HepG2 (cell line): Measurements from ENCODE around the gene RCBTB1. TPM values are rescaled to one million over a fixed set of nuclear protein-coding genes. Genes with fewer than 3 reads are reported as not detected.

Experiments
- CREB3 ChIP-seq: sonication (generic); formaldehyde crosslinking; IDR thresholded peaks from 2 replicates; pipeline ENCODE4 v1.5.0; 2020; ENCODE audit warnings: missing genetic modification reagents
- CREM ChIP-seq, 2 experiments: sonication (generic) in 1 of 2; formaldehyde crosslinking in 1 of 2; IDR thresholded peaks; 2 replicates each; pipeline versions ENCODE4 v1.4.0 to v1.6.1; 2016 to 2020; ENCODE audit warnings: antibody characterized with exemption in 1 of 2, mild to moderate bottlenecking in 1 of 2, missing genetic modification reagents in 1 of 2
- MTERF4 ChIP-seq: sonication (generic); formaldehyde crosslinking; IDR thresholded peaks from 2 replicates; pipeline ENCODE4 v1.8.0; 2023; ENCODE audit warnings: mild to moderate bottlenecking, missing genetic modification reagents
- MTF1 ChIP-seq: sonication (generic); formaldehyde crosslinking; IDR thresholded peaks from 2 replicates; pipeline ENCODE4 v1.5.0; 2020; ENCODE audit warnings: missing genetic modification reagents
- MXD3 ChIP-seq: IDR thresholded peaks from 2 replicates; pipeline ENCODE4 v1.6.1; 2016; ENCODE audit warnings: mild to moderate bottlenecking, missing biosample characterization, missing genetic modification reagents
- NFRKB ChIP-seq: fragments of 450-650 bp; IDR thresholded peaks from 2 replicates; pipeline ENCODE4 v1.6.1; 2017
- RXRB ChIP-seq: IDR thresholded peaks from 2 replicates; pipeline ENCODE4 v1.6.1; 2016; ENCODE audit warnings: borderline replicate concordance, missing genetic modification reagents, missing compliant biosample characterization
- SCMH1 ChIP-seq: sonication (generic); formaldehyde crosslinking; IDR thresholded peaks from 2 replicates; pipeline ENCODE4 v1.9.0; 2021; ENCODE audit warnings: missing genetic modification reagents, mild to moderate bottlenecking, borderline replicate concordance
- SMYD3 ChIP-seq: sonication (generic); formaldehyde crosslinking; IDR thresholded peaks from 2 replicates; pipeline ENCODE4 v1.8.1; 2023; ENCODE audit warnings: mild to moderate bottlenecking, missing genetic modification reagents
- ZBTB40 ChIP-seq, 2 experiments: fragments of 450-650 bp in 1 of 2; sonication (generic) in 1 of 2; formaldehyde crosslinking in 1 of 2; IDR thresholded peaks; 2 replicates each; pipeline versions ENCODE4 v1.6.1 to v1.8.0; 2016 to 2022; ENCODE audit warnings: antibody characterized with exemption in 1 of 2, mild to moderate bottlenecking in 1 of 2, missing genetic modification reagents in 1 of 2
- ZBTB7B ChIP-seq: sonication (generic); formaldehyde crosslinking; IDR thresholded peaks from 2 replicates; pipeline ENCODE4 v1.4.0; 2020; ENCODE audit warnings: missing genetic modification reagents
- ZNF264 ChIP-seq: sonication (generic); formaldehyde crosslinking; IDR thresholded peaks from 2 replicates; pipeline ENCODE4 v1.4.0; 2020; ENCODE audit warnings: missing genetic modification reagents
- ZNF280D ChIP-seq: sonication (generic); formaldehyde crosslinking; IDR thresholded peaks from 2 replicates; pipeline ENCODE4 v1.5.1; 2020; ENCODE audit warnings: mild to moderate bottlenecking, missing genetic modification reagents
- polyA plus RNA-seq, 8 experiments: library from polyadenylated mRNA; depleted of rRNA in 3 of 8; stranded (reverse) in 7 of 8; unstranded in 1 of 8; fragments of >200 nt; fragmentation: Illumina TruSeq in 4 of 8; extraction: Trizol in 4 of 8; gene quantifications; 2 replicates each; pipeline versions ENCODE4 v1.2.1 to v1.2.3, GENCODE V29; 2011 to 2016; ENCODE audit warnings: low read depth in 4 of 8, missing spikeins in 1 of 8, mixed read lengths in 1 of 8; ENCODE audit not compliant: insufficient read depth in 1 of 8
- total RNA-seq, 5 experiments: library from RNA; depleted of rRNA; stranded (reverse); fragments of >200 nt; fragmentation: Illumina TruSeq; extraction: Trizol; gene quantifications; 2 replicates each; pipeline ENCODE4 v1.2.3, GENCODE V29; 2016; ENCODE audit warnings: low read depth in 1 of 5

Gene RCBTB1
- total and polyA plus RNA-seq, 2 of the 13 experiments (the other 11 are each of a cell fraction or from before 2014, with no cell fraction given) = 13.4 to 21.6 TPM

GRCh38 chr13:49585220-49586157 lies at the start of gene RCBTB1 (continued):
- TF ChIP-seq ZBTB40 (IDR thresholded peaks at IDR 0.05) (no peak), ZBTB40 (CRISPR knock-in tag; IDR thresholded peaks at IDR 0.05) (peak; percentile 70), SMYD3 (no peak), RXRB (CRISPR knock-in tag) (no peak), CREB3 (CRISPR knock-in tag) (no peak), CREM (IDR thresholded peaks at IDR 0.05) (no peak), CREM (CRISPR knock-in tag; IDR thresholded peaks at IDR 0.05) (no peak), SCMH1 (no peak), MTF1 (CRISPR knock-in tag) (no peak), MTERF4 (peak; percentile 48; the same call in 1 of the 2 replicates), ZNF264 (CRISPR knock-in tag) (no peak), MXD3 (CRISPR knock-in tag) (peak; percentile 61), ZNF280D (no peak), NFRKB (no peak), ZBTB7B (peak; percentile 66; the same call in 1 of the 2 replicates)
